AG08396 (cell line): ENCODE data around the gene EYS.
"Not testable (repeated sequence)": the region's sequence is repeated elsewhere in the genome, so short reads cannot be mapped to it uniquely, and the experiment has no call there.

Experiments
- DNase-seq: peaks from one replicate; pipeline ENCODE4 v3.0.0; 2012; ENCODE audit warnings: low spot score, mixed read lengths

The EYS gene

GRCh38 chr6:63888416-63888815, 1818.6 kb downstream of the EYS start:
- no peak for DNase-seq

- DNase-seq = not testable (repeated sequence)
These were observed 1819.2 kb downstream of the EYS start for GRCh38 chr6:63887804-63888203.

- no peak for DNase-seq
These were observed 1819.8 kb downstream of the EYS start for GRCh38 chr6:63887002-63887751.

- no peak for DNase-seq
These were observed 1820.7 kb downstream of the EYS start for GRCh38 chr6:63886341-63886740.

- DNase-seq = no peak
These were observed 1823.4 kb downstream of the EYS start for GRCh38 chr6:63883597-63883996.

GRCh38 chr6:63882208-63882607, 1824.8 kb downstream of the EYS start:
- DNase-seq = no peak

GRCh38 chr6:63881791-63882190, 1825.2 kb downstream of the EYS start:
- DNase-seq = no peak

GRCh38 chr6:63872233-63872632, 1834.8 kb downstream of the EYS start:
- DNase-seq = no peak

- DNase-seq = no peak
These were observed 1838.7 kb downstream of the EYS start for GRCh38 chr6:63868351-63868750.

GRCh38 chr6:63864671-63865318, 1842.2 kb downstream of the EYS start:
- DNase-seq = no peak

GRCh38 chr6:63864061-63864460, 1843.0 kb downstream of the EYS start:
- no peak for DNase-seq

GRCh38 chr6:63862486-63863198, 1844.4 kb downstream of the EYS start:
- DNase-seq = no peak

- no peak for DNase-seq
These were observed 1847.5 kb downstream of the EYS start for GRCh38 chr6:63859528-63859927.

GRCh38 chr6:63858691-63859090, 1848.3 kb downstream of the EYS start:
- no peak for DNase-seq

- no peak for DNase-seq
These were observed 1850.8 kb downstream of the EYS start for GRCh38 chr6:63856271-63856670.

GRCh38 chr6:63844287-63844686, 1862.7 kb downstream of the EYS start:
- no peak for DNase-seq

- DNase-seq = no peak
These were observed 1867.5 kb downstream of the EYS start for GRCh38 chr6:63839485-63839884.

GRCh38 chr6:63828678-63829077, 1878.3 kb downstream of the EYS start:
- DNase-seq = not testable (repeated sequence)

- no peak for DNase-seq
These were observed 1882.3 kb downstream of the EYS start for GRCh38 chr6:63824722-63825121.

- no peak for DNase-seq
These were observed 1885.6 kb downstream of the EYS start for GRCh38 chr6:63821442-63821841.

GRCh38 chr6:63819831-63820230, 1887.2 kb downstream of the EYS start:
- DNase-seq = no peak

- no peak for DNase-seq
These were observed 1889.5 kb downstream of the EYS start for GRCh38 chr6:63817492-63818050.

- peak; percentile 12 for DNase-seq
These were observed 1890.0 kb downstream of the EYS start for GRCh38 chr6:63816982-63817436.
